Kidney (tissue), 14 donors: ENCODE results near the gene DNAJB13. TPM values are rescaled to one million over a fixed set of nuclear protein-coding genes. Genes with fewer than 3 reads are reported as not detected.

ENCODE experiments used
- DNase-seq, 5 donors: peaks; one replicate each; pipeline ENCODE4 v3.0.0-alpha.2; 2013 to 2020
- FAIRE-seq: peaks from 2 replicates; lab custom pipeline; 2012; peaks lifted over from hg19 to GRCh38; lab: Jason Lieb, UNC
- H3K27ac ChIP-seq, 2 donors: one replicate each; pipeline ENCODE4 v1.7.0; 2013; ENCODE audit warnings: low read depth in 2 of 2, low read length in 2 of 2, inconsistent platforms in 1 of 2
- H3K27me3 ChIP-seq: one replicate; pipeline ENCODE4 v1.7.1; 2013; ENCODE audit warnings: low read length, inconsistent platforms; ENCODE audit not compliant: control insufficient read depth, insufficient read depth
- H3K36me3 ChIP-seq, 3 donors: one replicate each; pipeline versions ENCODE4 v1.7.0 to v1.7.1; 2013; ENCODE audit warnings: low read length in 3 of 3, control low read depth in 1 of 3, inconsistent platforms in 1 of 3; ENCODE audit not compliant: insufficient read depth in 3 of 3, control insufficient read depth in 2 of 3
- H3K4me1 ChIP-seq, 3 donors: one replicate each; pipeline versions ENCODE4 v1.7.0 to v1.7.1; 2013; ENCODE audit warnings: low read length in 3 of 3, inconsistent platforms in 1 of 3, low read depth in 1 of 3; ENCODE audit not compliant: control insufficient read depth in 2 of 3, insufficient read depth in 2 of 3
- H3K4me3 ChIP-seq, 3 donors: one replicate each; pipeline versions ENCODE4 v1.7.0 to v1.8.1; 2013; ENCODE audit warnings: low read length in 3 of 3, control low read depth in 1 of 3, inconsistent platforms in 1 of 3
- H3K9ac ChIP-seq, 3 donors: one replicate each; pipeline versions ENCODE4 v1.7.0 to v1.7.1; 2013; ENCODE audit warnings: low read length in 3 of 3, control low read depth in 1 of 3, inconsistent platforms in 1 of 3
- H3K9me3 ChIP-seq, 3 donors: one replicate each; pipeline versions ENCODE4 v1.7.0 to v1.7.1; 2013; ENCODE audit warnings: low read length in 3 of 3, control low read depth in 1 of 3, inconsistent platforms in 1 of 3; ENCODE audit not compliant: control insufficient read depth in 2 of 3, insufficient read depth in 1 of 3
- intact Hi-C: fragments of 100-400 bp; cut with DNase I; formaldehyde crosslinking; loops from one replicate; pipeline ENCODE4 v1.11.1; 2022
- polyA plus RNA-seq: library from polyadenylated mRNA; stranded (reverse); fragments of 350-450 nt; fragmentation: Illumina TruSeq; extraction: RNeasy Lipid Tissue Mini Kit (QIAGEN cat#74804); gene quantifications from one replicate; pipeline ENCODE4 v1.2.3, GENCODE V29; 2014; ENCODE audit warnings: low read depth, low replicate concordance; ENCODE audit not compliant: insufficient read depth
- total RNA-seq: library from RNA; stranded (reverse); fragmentation: NEBNext Ultra II Directional; extraction: Animal tissue kit (Norgen Biotek cat#: 25700); gene quantifications from one replicate; pipeline ENCODE4 v1.2.1, GENCODE V29; 2021
- TF ChIP-seq, protein P1 (sequence below): IDR thresholded peaks from 3 replicates; pipeline ENCODE4 v1.5.1; 2012; ENCODE audit warnings: mild to moderate bottlenecking, moderate library complexity, borderline replicate concordance; ENCODE audit not compliant: insufficient read depth; ENCODE audit errors: extremely low read depth
- donor health status: control.
- donor health status: control.
- donor health status: control.
- donor health status: control.
- donor health status: control.
- donor health status: DM: yes; HTN: yes; CAD: no.
- donor health status: Normal renal cell carcinoma (clear cell type).

DNAJB13 gene
- total and polyA plus RNA-seq, 2 donors from 2014 or later, result 1.5 to 4.3 TPM

DNA sequence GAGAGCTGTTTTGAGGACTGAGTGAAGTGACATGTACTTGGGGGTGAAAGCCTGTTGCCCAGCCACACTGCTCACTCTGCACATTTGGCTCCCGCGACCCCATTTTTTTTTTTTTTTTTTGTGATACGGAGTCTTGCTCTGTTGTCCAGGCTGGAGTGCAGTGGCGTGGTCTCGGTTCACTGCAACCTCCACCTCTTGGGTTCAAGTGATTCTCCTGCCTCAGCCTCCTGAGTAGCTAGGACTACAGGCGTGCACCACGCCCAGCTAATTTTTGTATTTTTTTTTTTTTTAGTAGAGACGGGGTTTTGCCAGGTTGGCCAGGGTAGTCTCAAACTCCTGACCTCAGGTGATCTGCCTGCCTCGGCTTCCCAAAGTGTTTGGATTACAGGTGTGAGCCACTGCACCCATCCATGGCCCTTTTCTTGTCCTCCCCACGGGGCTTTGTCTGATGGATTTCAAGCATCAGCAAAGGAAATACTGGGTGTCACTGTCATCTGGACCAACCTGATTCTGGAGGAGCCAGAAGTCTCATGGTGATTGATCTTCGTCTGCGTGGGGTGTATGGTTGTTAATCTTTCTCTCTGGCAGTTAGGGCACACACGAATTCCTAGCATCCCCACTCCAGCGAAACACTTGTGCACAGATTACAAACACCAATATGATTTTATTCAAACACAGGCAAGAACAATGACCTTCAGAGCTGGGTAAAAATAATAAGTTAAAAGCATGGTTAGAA is 61.4 kb downstream of the DNAJB13 start:
- peaks cover 0 to 3% (median 2%) of the 10 kb centered on the region in 3 donors for H3K36me3 ChIP-seq
- no peaks in the 10 kb centered on the region for H3K27me3 ChIP-seq
- no peak for DNase-seq
- intact Hi-C loops, result no loop called here
- H3K4me3 ChIP-seq, result no peak overlapping the region
- H3K9me3 ChIP-seq, result no peaks in the 10 kb centered on the region
- H3K27ac ChIP-seq, result no peak overlapping the region
- no peaks in the 10 kb centered on the region for H3K4me1 ChIP-seq
- no peak for FAIRE-seq
- TF ChIP-seq, protein P1, sequence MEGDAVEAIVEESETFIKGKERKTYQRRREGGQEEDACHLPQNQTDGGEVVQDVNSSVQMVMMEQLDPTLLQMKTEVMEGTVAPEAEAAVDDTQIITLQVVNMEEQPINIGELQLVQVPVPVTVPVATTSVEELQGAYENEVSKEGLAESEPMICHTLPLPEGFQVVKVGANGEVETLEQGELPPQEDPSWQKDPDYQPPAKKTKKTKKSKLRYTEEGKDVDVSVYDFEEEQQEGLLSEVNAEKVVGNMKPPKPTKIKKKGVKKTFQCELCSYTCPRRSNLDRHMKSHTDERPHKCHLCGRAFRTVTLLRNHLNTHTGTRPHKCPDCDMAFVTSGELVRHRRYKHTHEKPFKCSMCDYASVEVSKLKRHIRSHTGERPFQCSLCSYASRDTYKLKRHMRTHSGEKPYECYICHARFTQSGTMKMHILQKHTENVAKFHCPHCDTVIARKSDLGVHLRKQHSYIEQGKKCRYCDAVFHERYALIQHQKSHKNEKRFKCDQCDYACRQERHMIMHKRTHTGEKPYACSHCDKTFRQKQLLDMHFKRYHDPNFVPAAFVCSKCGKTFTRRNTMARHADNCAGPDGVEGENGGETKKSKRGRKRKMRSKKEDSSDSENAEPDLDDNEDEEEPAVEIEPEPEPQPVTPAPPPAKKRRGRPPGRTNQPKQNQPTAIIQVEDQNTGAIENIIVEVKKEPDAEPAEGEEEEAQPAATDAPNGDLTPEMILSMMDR, result no peak
- no peak overlapping the region for H3K9ac ChIP-seq

DNA sequence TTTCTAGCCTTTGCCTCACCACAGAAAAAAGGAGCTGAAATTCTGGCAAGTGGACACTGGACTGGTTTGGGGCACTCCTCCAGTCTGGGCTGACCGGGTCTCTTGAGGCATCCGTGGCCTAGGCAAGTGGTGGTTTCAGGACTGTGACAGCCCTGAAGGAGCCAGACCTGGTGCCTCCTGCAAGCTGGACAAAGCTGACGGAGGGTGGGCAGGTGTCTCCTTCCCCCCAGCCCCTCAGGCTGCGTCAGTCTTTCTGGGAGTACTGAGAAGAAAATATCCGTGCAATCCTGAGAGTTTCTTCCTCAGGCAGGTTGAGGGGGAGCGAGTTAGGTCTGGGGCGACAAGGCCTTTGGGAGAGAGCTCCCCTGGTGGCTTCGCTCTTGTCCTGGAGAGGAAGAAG is 62.3 kb downstream of the DNAJB13 start:
- no peak overlapping the region for H3K4me3 ChIP-seq
- H3K27ac ChIP-seq, result no peak overlapping the region
- H3K36me3 ChIP-seq, result peaks cover 0 to 3% (median 2%) of the 10 kb centered on the region in 3 donors
- H3K27me3 ChIP-seq, result no peaks in the 10 kb centered on the region
- H3K4me1 ChIP-seq, result peaks cover 0 to 9% (median 4%) of the 10 kb centered on the region in 3 donors
- H3K9me3 ChIP-seq, result no peaks in the 10 kb centered on the region
- FAIRE-seq (no peak), DNase-seq (no peak)
- TF ChIP-seq, protein P1, result no peak
- intact Hi-C loops, result no loop called here
- H3K9ac ChIP-seq, result no peak overlapping the region

DNA sequence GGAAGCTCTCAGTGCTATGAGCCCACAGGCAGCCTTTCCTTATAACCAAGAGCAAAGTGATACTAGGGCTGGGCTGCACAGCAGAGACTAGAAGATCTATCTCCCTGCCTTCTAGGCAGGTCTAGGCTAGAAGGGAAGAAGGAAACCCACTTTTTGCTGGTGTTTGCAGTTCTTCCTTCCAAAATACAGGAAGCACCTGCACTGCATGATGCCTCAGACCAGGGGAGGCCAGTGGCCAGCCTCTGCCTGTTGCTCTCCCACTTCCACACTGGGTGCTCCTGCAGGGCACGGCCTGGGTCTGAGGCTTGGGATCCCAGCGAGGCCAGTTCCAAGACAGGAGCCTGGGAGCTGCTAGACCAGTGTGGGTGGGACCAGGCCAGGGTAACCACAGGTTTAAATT is 64.1 kb downstream of the DNAJB13 start:
- intact Hi-C loops, result no loop called here

More for the DNA sequence above, 64.1 kb downstream of the DNAJB13 start:
- DNase-seq, result no peak
- no peaks in the 10 kb centered on the region for H3K9me3 ChIP-seq
- H3K9ac ChIP-seq, result no peak overlapping the region
- TF ChIP-seq, protein P1, result no peak
- H3K27me3 ChIP-seq, result no peaks in the 10 kb centered on the region
- no peak for FAIRE-seq
- H3K27ac ChIP-seq, result no peak overlapping the region
- H3K36me3 ChIP-seq, result peaks cover 0 to 3% (median 2%) of the 10 kb centered on the region in 3 donors
- peaks cover 0 to 22% (median 19%) of the 10 kb centered on the region in 3 donors for H3K4me1 ChIP-seq
- no peak overlapping the region for H3K4me3 ChIP-seq
